GM12864 (cell line): ENCODE measurements around the gene IL1RAPL2.
"Not testable (repeated sequence)": the region's sequence is repeated elsewhere in the genome, so short reads cannot be mapped to it uniquely, and the experiment has no call there.

Experiments used
- DNase-seq: peaks from one replicate; pipeline ENCODE4 v3.0.0-alpha.2; 2011; ENCODE audit warnings: low read depth
- H3K4me3 ChIP-seq: 2 replicates; pipeline ENCODE4 v1.5.1; 2011; ENCODE audit warnings: mild to moderate bottlenecking, low read depth, low read length, control low read depth
- TF ChIP-seq, protein P1 (sequence below): IDR thresholded peaks from 2 replicates; pipeline ENCODE4 v1.5.1; 2011; ENCODE audit warnings: low read depth, mild to moderate bottlenecking, moderate library complexity, low read length, control low read depth, inconsistent platforms; ENCODE audit errors: missing control alignments

The IL1RAPL2 gene

DNA sequence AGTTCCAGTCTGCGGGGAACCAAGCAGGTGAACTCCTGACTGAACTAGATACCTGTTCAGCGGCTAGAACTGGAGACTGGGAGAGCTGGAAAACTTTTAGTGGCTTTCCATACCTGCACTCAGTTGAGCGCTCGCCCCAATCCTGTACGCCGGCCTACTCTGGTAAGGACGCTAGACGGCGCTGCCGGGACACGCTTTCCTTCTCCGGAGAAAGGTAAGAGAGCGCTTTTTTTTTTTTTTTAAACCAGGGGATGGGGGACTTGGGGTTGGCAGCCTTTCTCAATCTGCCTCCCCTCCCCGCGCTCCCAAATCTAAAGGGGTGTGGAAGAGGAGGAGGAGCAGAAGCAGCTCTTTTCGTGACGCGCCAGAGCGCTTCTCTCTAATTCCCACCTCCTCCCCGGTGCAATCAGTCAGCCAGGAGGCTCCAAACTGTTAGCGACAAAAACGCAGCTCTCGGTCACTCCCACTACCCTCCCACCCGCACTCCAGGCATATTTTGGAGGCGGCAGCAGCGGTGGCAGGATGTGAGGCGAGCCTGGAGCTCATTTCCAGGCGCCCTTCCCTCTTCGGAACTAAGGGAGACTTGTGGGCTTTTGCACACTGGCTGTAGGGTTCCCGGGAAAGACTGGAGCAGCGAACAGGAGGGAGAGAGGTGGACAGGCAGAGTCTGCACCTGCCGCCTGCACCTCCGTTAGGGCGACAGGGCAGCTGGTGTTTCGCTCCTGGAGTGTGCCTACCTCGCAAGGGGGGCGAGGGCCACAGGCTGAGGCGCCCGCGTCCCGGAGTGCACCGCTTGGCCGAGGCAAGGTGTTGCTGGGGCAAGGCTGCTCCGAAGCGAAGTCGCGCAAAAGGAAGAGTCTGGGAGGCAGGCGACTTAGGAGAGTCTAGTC lies at the start of gene IL1RAPL2:
Gene IL1RAPL2, plus strand, starts transcription at position 409 of the 890 bp plus-strand sequence.
- H3K4me3 ChIP-seq = no peak within 1 kb of the TSS
- TF ChIP-seq, protein P1, sequence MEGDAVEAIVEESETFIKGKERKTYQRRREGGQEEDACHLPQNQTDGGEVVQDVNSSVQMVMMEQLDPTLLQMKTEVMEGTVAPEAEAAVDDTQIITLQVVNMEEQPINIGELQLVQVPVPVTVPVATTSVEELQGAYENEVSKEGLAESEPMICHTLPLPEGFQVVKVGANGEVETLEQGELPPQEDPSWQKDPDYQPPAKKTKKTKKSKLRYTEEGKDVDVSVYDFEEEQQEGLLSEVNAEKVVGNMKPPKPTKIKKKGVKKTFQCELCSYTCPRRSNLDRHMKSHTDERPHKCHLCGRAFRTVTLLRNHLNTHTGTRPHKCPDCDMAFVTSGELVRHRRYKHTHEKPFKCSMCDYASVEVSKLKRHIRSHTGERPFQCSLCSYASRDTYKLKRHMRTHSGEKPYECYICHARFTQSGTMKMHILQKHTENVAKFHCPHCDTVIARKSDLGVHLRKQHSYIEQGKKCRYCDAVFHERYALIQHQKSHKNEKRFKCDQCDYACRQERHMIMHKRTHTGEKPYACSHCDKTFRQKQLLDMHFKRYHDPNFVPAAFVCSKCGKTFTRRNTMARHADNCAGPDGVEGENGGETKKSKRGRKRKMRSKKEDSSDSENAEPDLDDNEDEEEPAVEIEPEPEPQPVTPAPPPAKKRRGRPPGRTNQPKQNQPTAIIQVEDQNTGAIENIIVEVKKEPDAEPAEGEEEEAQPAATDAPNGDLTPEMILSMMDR = no peak
- DNase-seq = no peak

DNA sequence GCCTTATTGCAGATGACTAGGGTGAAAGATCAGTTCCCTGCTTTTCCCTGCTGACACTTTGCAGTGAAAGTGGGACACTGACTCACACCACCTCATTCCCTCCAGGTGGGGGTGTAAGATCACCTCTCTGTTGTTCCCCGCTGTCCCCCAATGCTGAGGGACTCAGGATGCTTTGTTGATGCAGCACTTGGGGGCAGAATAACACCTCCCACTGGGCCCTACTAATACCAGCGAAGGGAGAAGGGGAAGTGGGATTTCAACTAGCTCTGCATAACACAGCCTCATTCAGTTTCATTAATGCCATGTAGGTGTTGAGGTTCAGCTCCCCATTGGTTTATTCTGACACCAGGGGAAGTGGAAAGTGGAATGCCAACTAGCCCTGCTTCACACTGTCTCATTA lies 43.6 kb upstream of the IL1RAPL2 start:
- no peak overlapping the region for H3K4me3 ChIP-seq
- TF ChIP-seq, protein P1 = no peak
- no peak for DNase-seq

DNA sequence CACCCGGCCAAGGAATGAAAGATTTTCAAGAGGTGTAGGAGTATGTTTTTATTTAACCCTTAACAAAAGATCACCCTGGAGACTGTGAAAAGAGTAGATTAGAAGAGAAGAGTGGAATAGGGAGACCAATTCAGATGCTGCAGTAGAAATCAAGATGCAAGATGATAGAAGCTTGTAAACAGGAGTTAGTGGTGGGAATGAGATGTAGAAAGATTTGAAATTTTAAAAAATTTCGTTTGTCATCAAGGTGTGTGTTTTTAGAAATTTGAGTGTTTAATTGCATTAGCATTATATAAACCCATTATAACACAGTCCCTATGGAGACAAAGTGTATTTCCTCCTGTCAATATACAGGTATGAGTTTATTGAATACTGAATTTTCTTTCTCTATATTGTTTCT lies 42.1 kb upstream of the IL1RAPL2 start:
- H3K4me3 ChIP-seq = no peak overlapping the region
- no peak for DNase-seq
- TF ChIP-seq, protein P1 = no peak

DNA sequence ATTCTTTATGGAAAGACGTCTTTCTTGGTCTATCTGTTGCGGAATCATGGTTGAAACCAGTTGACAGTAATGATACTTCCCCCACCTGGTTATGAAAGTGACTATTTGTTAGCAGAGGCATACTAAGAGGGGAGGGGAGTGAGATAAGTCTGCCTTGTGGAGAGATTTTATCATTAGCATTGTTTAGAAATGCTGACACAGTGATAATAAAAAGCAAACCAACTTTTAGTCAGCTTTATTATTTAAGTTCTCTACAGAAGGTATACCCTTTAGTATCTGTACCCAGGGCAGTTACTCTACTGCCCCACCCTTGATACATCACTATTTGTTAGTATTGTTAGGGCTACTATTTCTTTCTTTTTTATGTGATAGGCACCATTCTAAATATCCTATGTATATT lies 26.9 kb upstream of the IL1RAPL2 start:
- H3K4me3 ChIP-seq = no peak overlapping the region

DNA sequence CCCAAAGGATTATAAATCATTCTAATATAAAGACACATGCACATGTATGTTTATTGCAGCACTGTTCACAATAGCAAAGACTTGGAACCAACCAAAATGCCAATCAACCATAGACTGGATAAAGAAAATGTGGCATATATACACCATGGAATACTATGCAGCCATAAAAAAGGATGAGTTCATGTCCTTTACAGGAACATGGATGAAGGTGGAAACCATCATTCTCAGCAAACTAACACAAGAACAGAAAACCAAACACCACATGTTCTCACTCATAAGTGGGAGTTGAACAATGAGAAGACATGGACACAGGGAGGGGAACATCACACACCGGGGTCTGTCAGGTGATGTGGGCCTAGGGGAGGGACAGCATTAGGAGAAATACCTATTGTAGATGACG lies 23.6 kb upstream of the IL1RAPL2 start:
- not testable (repeated sequence) for DNase-seq, H3K4me3 ChIP-seq

More for the DNA sequence above, 26.9 kb upstream of the IL1RAPL2 start:
- DNase-seq = no peak
- TF ChIP-seq, protein P1 = no peak

DNA sequence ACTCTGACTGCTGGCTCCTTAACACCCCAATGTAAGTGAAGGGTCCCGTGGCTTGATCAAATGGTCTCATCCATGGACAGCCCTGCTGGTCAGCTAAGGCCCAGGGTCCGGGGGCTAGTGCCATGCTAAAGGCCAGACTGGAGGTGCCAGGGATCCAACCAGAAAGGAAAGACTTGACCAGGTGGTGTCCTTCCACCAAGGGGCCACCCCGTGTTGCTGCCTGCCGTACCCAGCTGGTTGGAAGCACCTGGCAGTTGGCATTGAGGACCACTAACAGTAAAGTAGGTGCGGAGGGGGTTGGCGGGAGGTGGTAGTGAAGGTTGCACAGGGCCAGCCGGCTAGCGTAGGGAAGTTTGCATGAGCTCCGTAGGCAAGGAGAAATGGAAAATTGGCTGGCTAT lies 1.7 kb upstream of the IL1RAPL2 start:
- DNase-seq = no peak
- TF ChIP-seq, protein P1 = no peak

DNA sequence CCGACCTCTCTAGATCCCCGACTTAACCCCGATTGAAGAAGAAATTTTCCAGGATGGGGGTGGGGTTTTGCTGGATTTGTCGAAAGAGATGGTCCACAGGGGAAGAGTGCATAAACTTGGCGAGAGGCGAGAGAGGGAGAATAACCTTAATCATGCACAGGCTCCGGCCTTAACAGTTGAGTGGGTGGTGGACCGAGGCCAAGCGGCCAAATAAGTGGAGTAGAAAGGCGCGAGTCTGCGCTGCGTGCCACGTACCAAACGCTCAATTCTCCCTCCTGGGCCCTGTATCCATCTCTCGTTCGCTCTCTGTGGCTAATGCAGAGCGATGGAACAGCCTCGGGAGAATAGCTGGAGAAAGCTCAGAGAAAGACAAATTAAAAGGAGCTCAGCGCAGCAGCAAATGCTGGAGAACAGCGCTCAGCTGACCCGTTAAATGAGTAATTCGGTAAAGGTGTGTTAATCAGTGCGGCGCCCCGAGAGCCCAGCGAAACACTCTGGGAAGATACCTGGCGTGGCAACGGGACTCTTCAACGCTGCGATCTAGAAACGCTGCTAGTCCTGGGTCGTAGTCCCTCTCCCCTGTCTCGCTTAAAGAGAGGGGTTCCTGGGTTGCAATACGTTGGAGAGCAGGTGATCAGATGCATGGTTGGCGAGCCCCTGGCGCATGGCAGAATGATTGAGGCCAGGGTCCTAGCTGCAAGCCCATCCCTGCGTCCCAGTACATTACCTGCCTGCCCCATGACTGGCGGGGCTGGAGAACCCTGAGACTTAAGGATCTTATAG lies 887 bp upstream of the IL1RAPL2 start:
- H3K4me3 ChIP-seq = no peak overlapping the region
- TF ChIP-seq, protein P1 = no peak
- DNase-seq = no peak

More for the DNA sequence above, 1.7 kb upstream of the IL1RAPL2 start:
- H3K4me3 ChIP-seq = no peak overlapping the region
